ENCODE data around the gene ZNF740.

The ZNF740 gene

DNA sequence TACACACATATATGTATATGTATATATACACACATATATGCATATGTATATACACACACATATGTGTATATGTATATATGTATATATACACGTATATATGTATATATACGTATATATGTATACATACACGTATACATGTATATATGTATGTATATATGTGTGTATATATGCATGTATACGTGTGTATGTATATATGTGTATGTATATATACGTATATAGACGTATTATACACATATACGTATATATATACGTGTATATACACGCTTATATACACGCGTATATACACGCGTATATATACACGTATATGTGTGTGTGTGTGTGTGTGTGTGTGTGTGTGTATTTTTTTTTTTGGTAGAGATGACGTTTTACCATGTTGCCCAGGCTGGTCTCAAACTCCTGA is 32.9 kb upstream of the ZNF740 start:
- Histone ChIP-seq H3K9me3 (ENCODE audit: insufficient read depth, low read depth, low read length) (no peaks in the 10 kb centered on the region), H3K4me2 (ENCODE audit: low read depth, low read length, poor library complexity, severe bottlenecking) (no peak overlapping the region), H3K4me1 (ENCODE audit: insufficient read depth, low read length, poor library complexity, severe bottlenecking) (no peaks in the 10 kb centered on the region), H3F3A (ENCODE audit: low read depth) (no peaks in the 10 kb centered on the region), H3K9ac (ENCODE audit: low read depth, low read length, poor library complexity, severe bottlenecking) (no peak overlapping the region), H2AFZ (ENCODE audit: low read length) (no peak overlapping the region), H3K36me3 (ENCODE audit: insufficient read depth, low read length) (no peaks in the 10 kb centered on the region), H3K4me3 (ENCODE audit: low read length, poor library complexity, severe bottlenecking) (no peak overlapping the region), H3K79me2 (ENCODE audit: insufficient read depth, low read length) (no peaks in the 10 kb centered on the region), H3K9me2 (replicated peaks; ENCODE audit: low read depth, low read length) (no peaks in the 10 kb centered on the region), H4K20me1 (ENCODE audit: insufficient read depth, low read length, poor library complexity, severe bottlenecking) (no peaks in the 10 kb centered on the region), H3K27me3 (ENCODE audit: insufficient read depth, low read length, poor library complexity, severe bottlenecking) (no peaks in the 10 kb centered on the region)
- no peak for TF ChIP-seq EZH2phosphoT487 (IDR thresholded peaks at IDR 0.05; ENCODE audit: borderline replicate concordance)
- TF ChIP-seq, protein P1, sequence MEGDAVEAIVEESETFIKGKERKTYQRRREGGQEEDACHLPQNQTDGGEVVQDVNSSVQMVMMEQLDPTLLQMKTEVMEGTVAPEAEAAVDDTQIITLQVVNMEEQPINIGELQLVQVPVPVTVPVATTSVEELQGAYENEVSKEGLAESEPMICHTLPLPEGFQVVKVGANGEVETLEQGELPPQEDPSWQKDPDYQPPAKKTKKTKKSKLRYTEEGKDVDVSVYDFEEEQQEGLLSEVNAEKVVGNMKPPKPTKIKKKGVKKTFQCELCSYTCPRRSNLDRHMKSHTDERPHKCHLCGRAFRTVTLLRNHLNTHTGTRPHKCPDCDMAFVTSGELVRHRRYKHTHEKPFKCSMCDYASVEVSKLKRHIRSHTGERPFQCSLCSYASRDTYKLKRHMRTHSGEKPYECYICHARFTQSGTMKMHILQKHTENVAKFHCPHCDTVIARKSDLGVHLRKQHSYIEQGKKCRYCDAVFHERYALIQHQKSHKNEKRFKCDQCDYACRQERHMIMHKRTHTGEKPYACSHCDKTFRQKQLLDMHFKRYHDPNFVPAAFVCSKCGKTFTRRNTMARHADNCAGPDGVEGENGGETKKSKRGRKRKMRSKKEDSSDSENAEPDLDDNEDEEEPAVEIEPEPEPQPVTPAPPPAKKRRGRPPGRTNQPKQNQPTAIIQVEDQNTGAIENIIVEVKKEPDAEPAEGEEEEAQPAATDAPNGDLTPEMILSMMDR (conservative IDR thresholded peaks at IDR 0.05; ENCODE audit: low read length): no peak

- Histone ChIP-seq H4K20me1 (ENCODE audit: insufficient read depth, low read length, poor library complexity, severe bottlenecking) (no peaks in the 10 kb centered on the region), H3K79me2 (ENCODE audit: insufficient read depth, low read length) (no peaks in the 10 kb centered on the region), H3K4me1 (ENCODE audit: insufficient read depth, low read length, poor library complexity, severe bottlenecking) (no peaks in the 10 kb centered on the region), H3K9ac (ENCODE audit: low read depth, low read length, poor library complexity, severe bottlenecking) (no peak overlapping the region), H3K9me2 (replicated peaks; ENCODE audit: low read depth, low read length) (no peaks in the 10 kb centered on the region), H3K9me3 (ENCODE audit: insufficient read depth, low read depth, low read length) (no peaks in the 10 kb centered on the region), H3K4me2 (ENCODE audit: low read depth, low read length, poor library complexity, severe bottlenecking) (no peak overlapping the region), H3F3A (ENCODE audit: low read depth) (no peaks in the 10 kb centered on the region), H3K27me3 (ENCODE audit: insufficient read depth, low read length, poor library complexity, severe bottlenecking) (no peaks in the 10 kb centered on the region), H2AFZ (ENCODE audit: low read length) (no peak overlapping the region), H3K36me3 (ENCODE audit: insufficient read depth, low read length) (no peaks in the 10 kb centered on the region), H3K4me3 (ENCODE audit: low read length, poor library complexity, severe bottlenecking) (no peak overlapping the region)
- TF ChIP-seq, protein P1 (conservative IDR thresholded peaks at IDR 0.05; ENCODE audit: low read length): no peak
- TF ChIP-seq EZH2phosphoT487 (IDR thresholded peaks at IDR 0.05; ENCODE audit: borderline replicate concordance): no peak
These were observed 29.5 kb upstream of the ZNF740 start for GRCh38 chr12:53151039-53151438.

- H3K4me2 ChIP-seq (ENCODE audit: low read depth, low read length, poor library complexity, severe bottlenecking): no peak overlapping the region
- no peak for TF ChIP-seq EZH2phosphoT487 (IDR thresholded peaks at IDR 0.05; ENCODE audit: borderline replicate concordance)
- TF ChIP-seq, protein P1 (conservative IDR thresholded peaks at IDR 0.05; ENCODE audit: low read length): no peak
- H3K79me2 ChIP-seq (ENCODE audit: insufficient read depth, low read length): no peaks in the 10 kb centered on the region
- no peaks in the 10 kb centered on the region for H3K27me3 ChIP-seq (ENCODE audit: insufficient read depth, low read length, poor library complexity, severe bottlenecking)
- no peaks in the 10 kb centered on the region for H4K20me1 ChIP-seq (ENCODE audit: insufficient read depth, low read length, poor library complexity, severe bottlenecking)
- no peak overlapping the region for H3K4me3 ChIP-seq (ENCODE audit: low read length, poor library complexity, severe bottlenecking)
- H2AFZ ChIP-seq (ENCODE audit: low read length): no peak overlapping the region
- H3K4me1 ChIP-seq (ENCODE audit: insufficient read depth, low read length, poor library complexity, severe bottlenecking): no peaks in the 10 kb centered on the region
- no peak overlapping the region for H3K9ac ChIP-seq (ENCODE audit: low read depth, low read length, poor library complexity, severe bottlenecking)
- no peaks in the 10 kb centered on the region for H3K9me3 ChIP-seq (ENCODE audit: insufficient read depth, low read depth, low read length)
- no peaks in the 10 kb centered on the region for H3F3A ChIP-seq (ENCODE audit: low read depth)
- H3K36me3 ChIP-seq (ENCODE audit: insufficient read depth, low read length): no peaks in the 10 kb centered on the region
- H3K9me2 ChIP-seq (replicated peaks; ENCODE audit: low read depth, low read length): no peaks in the 10 kb centered on the region
These were observed 28.1 kb upstream of the ZNF740 start for GRCh38 chr12:53152390-53152789.
